ENCODE measurements around the gene TIMELESS.

DNA sequence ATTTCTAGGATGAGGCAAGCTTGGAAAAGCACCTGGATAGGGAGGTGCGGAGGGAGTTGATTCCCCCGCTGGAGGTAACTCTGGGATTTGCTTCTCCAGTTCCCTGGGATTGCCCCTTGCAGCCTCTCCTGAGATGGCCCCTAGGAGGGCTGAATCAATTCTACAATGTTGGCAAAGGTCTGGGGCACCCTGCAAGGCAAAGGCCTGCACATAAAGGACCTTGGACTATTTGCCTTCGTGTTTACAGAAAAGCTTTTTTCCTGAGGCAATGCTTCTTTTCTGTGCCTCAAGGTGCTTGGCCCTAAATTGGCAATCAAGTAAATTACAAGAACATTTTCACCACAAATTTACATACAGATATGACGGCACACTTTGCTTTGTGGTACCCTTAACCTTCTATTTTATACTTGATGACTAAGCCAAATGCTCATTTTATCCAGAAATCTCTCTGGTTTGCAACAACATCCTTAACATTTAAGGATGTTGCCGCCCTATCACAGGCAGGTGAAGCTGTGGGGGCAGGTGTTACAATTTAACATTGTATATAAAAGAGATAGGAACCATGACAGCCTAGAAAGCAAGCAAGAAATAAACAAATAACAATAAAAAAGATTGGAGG is 40.3 kb downstream of the TIMELESS start:
- TF ChIP-seq, protein P1, sequence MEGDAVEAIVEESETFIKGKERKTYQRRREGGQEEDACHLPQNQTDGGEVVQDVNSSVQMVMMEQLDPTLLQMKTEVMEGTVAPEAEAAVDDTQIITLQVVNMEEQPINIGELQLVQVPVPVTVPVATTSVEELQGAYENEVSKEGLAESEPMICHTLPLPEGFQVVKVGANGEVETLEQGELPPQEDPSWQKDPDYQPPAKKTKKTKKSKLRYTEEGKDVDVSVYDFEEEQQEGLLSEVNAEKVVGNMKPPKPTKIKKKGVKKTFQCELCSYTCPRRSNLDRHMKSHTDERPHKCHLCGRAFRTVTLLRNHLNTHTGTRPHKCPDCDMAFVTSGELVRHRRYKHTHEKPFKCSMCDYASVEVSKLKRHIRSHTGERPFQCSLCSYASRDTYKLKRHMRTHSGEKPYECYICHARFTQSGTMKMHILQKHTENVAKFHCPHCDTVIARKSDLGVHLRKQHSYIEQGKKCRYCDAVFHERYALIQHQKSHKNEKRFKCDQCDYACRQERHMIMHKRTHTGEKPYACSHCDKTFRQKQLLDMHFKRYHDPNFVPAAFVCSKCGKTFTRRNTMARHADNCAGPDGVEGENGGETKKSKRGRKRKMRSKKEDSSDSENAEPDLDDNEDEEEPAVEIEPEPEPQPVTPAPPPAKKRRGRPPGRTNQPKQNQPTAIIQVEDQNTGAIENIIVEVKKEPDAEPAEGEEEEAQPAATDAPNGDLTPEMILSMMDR (IDR thresholded peaks at IDR 0.05) = no peak
- TF ChIP-seq POLR2A (IDR thresholded peaks at IDR 0.05) = no peak
